ENCODE results near the gene PRLR.

PRLR gene

DNA sequence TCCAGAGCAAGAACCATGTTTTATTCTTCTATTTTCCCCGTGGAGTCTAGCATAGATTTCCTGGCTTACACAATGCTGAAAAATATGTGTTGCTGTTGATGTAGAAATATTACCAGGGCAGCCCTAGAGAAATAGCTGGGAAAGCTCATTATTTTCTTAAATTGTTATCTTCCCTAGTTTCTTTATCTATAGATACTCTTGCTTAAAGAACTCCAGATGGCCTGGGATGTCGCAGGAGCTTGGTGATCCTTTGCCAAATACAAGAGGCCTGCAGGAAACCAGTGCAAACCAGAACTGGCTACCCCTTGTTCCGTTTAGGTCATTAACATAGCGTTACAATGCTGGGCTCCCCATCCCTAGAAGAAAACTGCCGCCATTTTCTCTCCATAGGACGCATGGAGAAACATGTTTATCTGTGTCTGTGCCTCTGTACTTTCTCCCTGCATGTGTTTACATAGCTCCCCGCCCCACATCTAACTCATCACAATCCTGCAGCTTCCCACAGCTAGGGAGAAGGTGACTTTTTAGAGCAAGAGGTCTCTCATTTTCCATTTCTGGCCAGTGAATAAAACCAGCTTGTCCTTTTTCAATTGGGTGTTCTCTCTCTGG is 6.4 kb downstream of the PRLR start:
- H3K27me3 ChIP-seq (ENCODE audit: insufficient read depth, low read length, poor library complexity) = peaks cover 13% of the 10 kb centered on the region
- H3K4me1 ChIP-seq (ENCODE audit: insufficient read depth, low read length) = no peaks in the 10 kb centered on the region
- no peaks in the 10 kb centered on the region for H3K79me2 ChIP-seq (ENCODE audit: insufficient read depth, low read length)
- no peak overlapping the region for H3K9ac ChIP-seq (ENCODE audit: low read depth, low read length)
- H2AFZ ChIP-seq (ENCODE audit: low read depth, low read length) = no peak overlapping the region
- no peak overlapping the region for H3K4me2 ChIP-seq (ENCODE audit: insufficient read depth, low read length)
- ATAC-seq (ENCODE audit: insufficient read depth, low read depth) = no peak
- H3K4me3 ChIP-seq (ENCODE audit: low read depth in 1 of 2, low read length in 2 of 2) = no peak overlapping the region
- TF ChIP-seq CTCF (IDR thresholded peaks at IDR 0.05; ENCODE audit: borderline replicate concordance, extremely low read depth, low read length, poor library complexity, severe bottlenecking) (no peak), EZH2 (IDR thresholded peaks at IDR 0.05; ENCODE audit: borderline replicate concordance, low read depth, low read length, severe bottlenecking) (no peak)
- H3K27ac ChIP-seq (ENCODE audit: low read length) = no peak overlapping the region
- no peak for DNase-seq
- H3K9me3 ChIP-seq (ENCODE audit: insufficient read depth, low read length, severe bottlenecking) = no peaks in the 10 kb centered on the region
- H4K20me1 ChIP-seq (ENCODE audit: insufficient read depth, low read length) = no peaks in the 10 kb centered on the region
- H3K36me3 ChIP-seq (ENCODE audit: insufficient read depth, low read length) = no peaks in the 10 kb centered on the region

GRCh38 chr5:35220967-35221366 is 9.3 kb downstream of the PRLR start:
- no peak overlapping the region for H3K9ac ChIP-seq (ENCODE audit: low read depth, low read length)
- DNase-seq (no peak), ATAC-seq (ENCODE audit: insufficient read depth, low read depth) (no peak)
- H3K79me2 ChIP-seq (ENCODE audit: insufficient read depth, low read length) = no peaks in the 10 kb centered on the region
- H3K4me3 ChIP-seq (ENCODE audit: low read depth in 1 of 2, low read length in 2 of 2) = no peak overlapping the region
- H3K9me3 ChIP-seq (ENCODE audit: insufficient read depth, low read length, severe bottlenecking) = no peaks in the 10 kb centered on the region
- H2AFZ ChIP-seq (ENCODE audit: low read depth, low read length) = no peak overlapping the region
- no peak overlapping the region for H3K4me2 ChIP-seq (ENCODE audit: insufficient read depth, low read length)
- no peak overlapping the region for H3K27ac ChIP-seq (ENCODE audit: low read length)
- peaks cover 7% of the 10 kb centered on the region for H3K27me3 ChIP-seq (ENCODE audit: insufficient read depth, low read length, poor library complexity)
- H3K4me1 ChIP-seq (ENCODE audit: insufficient read depth, low read length) = no peaks in the 10 kb centered on the region
- no peaks in the 10 kb centered on the region for H4K20me1 ChIP-seq (ENCODE audit: insufficient read depth, low read length)
- no peak for TF ChIP-seq CTCF (IDR thresholded peaks at IDR 0.05; ENCODE audit: borderline replicate concordance, extremely low read depth, low read length, poor library complexity, severe bottlenecking)
- TF ChIP-seq EZH2 (IDR thresholded peaks at IDR 0.05; ENCODE audit: borderline replicate concordance, low read depth, low read length, severe bottlenecking) = no peak
- H3K36me3 ChIP-seq (ENCODE audit: insufficient read depth, low read length) = no peaks in the 10 kb centered on the region

GRCh38 chr5:35218981-35219380 is 11.3 kb downstream of the PRLR start:
- Histone ChIP-seq H3K27ac (ENCODE audit: low read length) (no peak overlapping the region), H3K9me3 (ENCODE audit: insufficient read depth, low read length, severe bottlenecking) (no peaks in the 10 kb centered on the region), H3K79me2 (ENCODE audit: insufficient read depth, low read length) (no peaks in the 10 kb centered on the region), H3K4me3 (ENCODE audit: low read depth in 1 of 2, low read length in 2 of 2) (no peak overlapping the region), H3K36me3 (ENCODE audit: insufficient read depth, low read length) (no peaks in the 10 kb centered on the region), H3K27me3 (ENCODE audit: insufficient read depth, low read length, poor library complexity) (peaks cover 7% of the 10 kb centered on the region), H2AFZ (ENCODE audit: low read depth, low read length) (no peak overlapping the region), H3K4me1 (ENCODE audit: insufficient read depth, low read length) (no peaks in the 10 kb centered on the region), H4K20me1 (ENCODE audit: insufficient read depth, low read length) (no peaks in the 10 kb centered on the region), H3K9ac (ENCODE audit: low read depth, low read length) (no peak overlapping the region), H3K4me2 (ENCODE audit: insufficient read depth, low read length) (no peak overlapping the region)
- TF ChIP-seq CTCF (IDR thresholded peaks at IDR 0.05; ENCODE audit: borderline replicate concordance, extremely low read depth, low read length, poor library complexity, severe bottlenecking) (no peak), EZH2 (IDR thresholded peaks at IDR 0.05; ENCODE audit: borderline replicate concordance, low read depth, low read length, severe bottlenecking) (no peak)
- no peak for DNase-seq
- no peak for ATAC-seq (ENCODE audit: insufficient read depth, low read depth)
